ENCODE results near the gene MTMR10.

The MTMR10 gene

DNA sequence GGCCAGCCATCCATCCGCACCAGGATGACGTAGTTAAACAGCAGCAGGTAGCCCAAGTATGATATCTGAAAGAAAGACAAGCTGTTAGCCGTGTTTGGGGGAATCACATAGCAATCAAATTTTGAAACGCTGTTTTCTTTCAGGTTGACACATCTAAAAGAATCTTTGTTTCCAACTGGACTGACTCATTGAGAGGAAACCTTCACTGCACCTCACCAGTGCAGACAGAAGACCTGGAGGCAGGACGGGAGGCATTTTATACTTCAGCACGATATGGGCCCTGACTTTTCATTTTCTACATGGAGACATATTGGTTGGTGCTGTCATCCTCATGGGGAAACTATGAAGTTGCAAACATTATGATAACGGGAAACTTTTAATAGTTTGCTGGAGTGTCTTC lies 44.2 kb upstream of the MTMR10 start:
- peaks cover 12% of the 10 kb centered on the region for H3K4me1 Mint-ChIP-seq
- no peaks in the 10 kb centered on the region for H3K36me3 Mint-ChIP-seq (ENCODE audit: low read depth)
- H3K27me3 Mint-ChIP-seq (ENCODE audit: low read depth), result no peaks in the 10 kb centered on the region
- H3K4me3 Mint-ChIP-seq, result no peak overlapping the region
- peak overlapping the region in 1 of 3 experiments; percentile 63 for H3K27ac Mint-ChIP-seq
- TF ChIP-seq, protein P1, sequence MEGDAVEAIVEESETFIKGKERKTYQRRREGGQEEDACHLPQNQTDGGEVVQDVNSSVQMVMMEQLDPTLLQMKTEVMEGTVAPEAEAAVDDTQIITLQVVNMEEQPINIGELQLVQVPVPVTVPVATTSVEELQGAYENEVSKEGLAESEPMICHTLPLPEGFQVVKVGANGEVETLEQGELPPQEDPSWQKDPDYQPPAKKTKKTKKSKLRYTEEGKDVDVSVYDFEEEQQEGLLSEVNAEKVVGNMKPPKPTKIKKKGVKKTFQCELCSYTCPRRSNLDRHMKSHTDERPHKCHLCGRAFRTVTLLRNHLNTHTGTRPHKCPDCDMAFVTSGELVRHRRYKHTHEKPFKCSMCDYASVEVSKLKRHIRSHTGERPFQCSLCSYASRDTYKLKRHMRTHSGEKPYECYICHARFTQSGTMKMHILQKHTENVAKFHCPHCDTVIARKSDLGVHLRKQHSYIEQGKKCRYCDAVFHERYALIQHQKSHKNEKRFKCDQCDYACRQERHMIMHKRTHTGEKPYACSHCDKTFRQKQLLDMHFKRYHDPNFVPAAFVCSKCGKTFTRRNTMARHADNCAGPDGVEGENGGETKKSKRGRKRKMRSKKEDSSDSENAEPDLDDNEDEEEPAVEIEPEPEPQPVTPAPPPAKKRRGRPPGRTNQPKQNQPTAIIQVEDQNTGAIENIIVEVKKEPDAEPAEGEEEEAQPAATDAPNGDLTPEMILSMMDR (IDR thresholded peaks at IDR 0.05; ENCODE audit: unreplicated experiment in 3 of 3), result no peak
- no peaks in the 10 kb centered on the region for H3K9me3 Mint-ChIP-seq

GRCh38 chr15:31034152-31034551 lies 42.7 kb upstream of the MTMR10 start:
- H3K27me3 Mint-ChIP-seq (ENCODE audit: low read depth), result no peaks in the 10 kb centered on the region
- no peaks in the 10 kb centered on the region for H3K36me3 Mint-ChIP-seq (ENCODE audit: low read depth)
- H3K4me3 Mint-ChIP-seq, result no peak overlapping the region
- peak overlapping the region; percentile 86 to 95 (median 91) for H3K27ac Mint-ChIP-seq
- H3K4me1 Mint-ChIP-seq, result peaks cover 12% of the 10 kb centered on the region
- no peaks in the 10 kb centered on the region for H3K9me3 Mint-ChIP-seq
- TF ChIP-seq, protein P1 (IDR thresholded peaks at IDR 0.05; ENCODE audit: unreplicated experiment in 3 of 3), result no peak

GRCh38 chr15:31032961-31033371 lies 41.5 kb upstream of the MTMR10 start:
- peaks cover 12% of the 10 kb centered on the region for H3K4me1 Mint-ChIP-seq
- no peak overlapping the region for H3K4me3 Mint-ChIP-seq
- H3K27ac Mint-ChIP-seq, result peak overlapping the region; percentile 86 to 95 (median 91)
- H3K36me3 Mint-ChIP-seq (ENCODE audit: low read depth), result no peaks in the 10 kb centered on the region
- H3K9me3 Mint-ChIP-seq, result no peaks in the 10 kb centered on the region
- TF ChIP-seq, protein P1 (IDR thresholded peaks at IDR 0.05; ENCODE audit: unreplicated experiment in 3 of 3), result no peak
- H3K27me3 Mint-ChIP-seq (ENCODE audit: low read depth), result no peaks in the 10 kb centered on the region

DNA sequence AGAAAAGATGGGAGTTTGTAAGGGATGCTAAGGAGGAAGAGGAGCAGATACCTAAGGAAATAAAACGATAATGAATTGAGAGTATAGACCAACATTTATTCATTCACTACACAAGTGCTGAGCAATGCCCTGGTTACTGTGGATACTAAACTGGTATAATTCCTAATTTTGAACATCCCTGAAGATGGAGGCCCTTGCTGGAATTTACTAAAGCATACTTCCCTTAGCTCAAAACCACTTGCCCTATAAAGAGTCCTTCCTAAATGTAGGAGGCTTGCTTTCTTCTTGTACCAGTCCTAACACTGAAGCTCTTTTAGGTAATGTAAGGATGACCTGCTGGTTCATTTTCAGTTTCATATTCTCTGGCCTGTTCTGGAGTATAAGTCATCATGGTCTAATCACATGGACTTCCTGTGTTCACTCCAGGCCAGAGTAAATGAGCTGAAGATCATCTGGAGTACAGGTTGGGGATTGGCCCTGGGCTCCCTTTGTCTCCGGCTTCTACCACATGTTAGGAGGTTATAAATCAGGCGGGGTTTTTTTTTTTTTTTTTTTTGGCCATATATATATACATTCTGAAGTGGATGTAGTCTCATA lies 40.1 kb upstream of the MTMR10 start:
- no peaks in the 10 kb centered on the region for H3K9me3 Mint-ChIP-seq

GRCh38 chr15:31027910-31028578 lies 36.6 kb upstream of the MTMR10 start:
- TF ChIP-seq, protein P1 (IDR thresholded peaks at IDR 0.05; ENCODE audit: unreplicated experiment in 3 of 3), result no peak
- H3K27ac Mint-ChIP-seq, result no peak overlapping the region
- no peaks in the 10 kb centered on the region for H3K27me3 Mint-ChIP-seq (ENCODE audit: low read depth)
- H3K4me1 Mint-ChIP-seq, result peaks cover 30% of the 10 kb centered on the region
- no peaks in the 10 kb centered on the region for H3K9me3 Mint-ChIP-seq
- no peaks in the 10 kb centered on the region for H3K36me3 Mint-ChIP-seq (ENCODE audit: low read depth)
- H3K4me3 Mint-ChIP-seq, result no peak overlapping the region

More for the DNA sequence above, 40.1 kb upstream of the MTMR10 start:
- Mint-ChIP-seq H3K4me1 (peaks cover 12% of the 10 kb centered on the region), H3K4me3 (no peak overlapping the region), H3K27ac (peak overlapping the region in 1 of 3 experiments; percentile 66), H3K36me3 (ENCODE audit: low read depth) (no peaks in the 10 kb centered on the region), H3K27me3 (ENCODE audit: low read depth) (no peaks in the 10 kb centered on the region)
- TF ChIP-seq, protein P1 (IDR thresholded peaks at IDR 0.05; ENCODE audit: unreplicated experiment in 3 of 3), result no peak

DNA sequence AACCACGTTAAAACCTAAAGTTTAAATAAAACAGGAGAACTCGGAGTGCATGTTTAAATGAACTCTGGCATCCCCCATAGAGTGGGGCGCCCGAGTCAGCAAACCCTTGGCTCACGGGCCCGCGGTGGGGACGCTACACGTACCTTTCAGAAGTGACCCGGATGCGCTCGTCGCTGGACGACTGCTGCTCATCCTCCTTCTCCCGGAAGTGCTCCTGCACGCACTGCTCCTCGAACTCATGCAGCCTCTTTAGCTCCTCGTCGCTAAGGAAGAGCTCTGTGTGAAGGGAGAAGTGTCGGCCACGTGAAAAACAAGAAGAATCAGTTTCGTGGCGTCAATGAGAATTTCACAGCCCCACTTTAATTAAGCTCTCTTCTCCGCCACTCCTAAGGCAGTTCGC lies 34.6 kb upstream of the MTMR10 start:
- Mint-ChIP-seq H3K27me3 (ENCODE audit: low read depth) (no peaks in the 10 kb centered on the region), H3K4me3 (no peak overlapping the region), H3K9me3 (no peaks in the 10 kb centered on the region), H3K27ac (no peak overlapping the region), H3K36me3 (ENCODE audit: low read depth) (no peaks in the 10 kb centered on the region), H3K4me1 (peaks cover 25% of the 10 kb centered on the region)
- TF ChIP-seq, protein P1 (IDR thresholded peaks at IDR 0.05; ENCODE audit: unreplicated experiment in 3 of 3), result no peak
